Type B pancreatic cell (in vitro differentiated cells): Measurements from ENCODE around the gene MYH2. TPM values are rescaled to one million over a fixed set of nuclear protein-coding genes. Genes with fewer than 3 reads are reported as not detected.

Experiments used
- DNase-seq: peaks from one replicate; pipeline ENCODE4 v3.0.0; 2021; ENCODE audit warnings: mixed read lengths; ENCODE audit not compliant: unreplicated experiment; ENCODE audit errors: extremely low spot score
- H3K27ac Mint-ChIP-seq: 2 replicates; pipeline ENCODE4 v1.8.0; 2021; ENCODE audit warnings: mild to moderate bottlenecking, mixed read lengths
- H3K27me3 Mint-ChIP-seq: 2 replicates; pipeline ENCODE4 v1.8.0; 2021; ENCODE audit warnings: mixed read lengths
- H3K36me3 Mint-ChIP-seq: 2 replicates; pipeline ENCODE4 v1.8.0; 2021; ENCODE audit warnings: mixed read lengths
- H3K4me1 Mint-ChIP-seq: one replicate; pipeline ENCODE4 v1.8.0; 2021; ENCODE audit warnings: mixed read lengths; ENCODE audit not compliant: unreplicated experiment
- H3K4me3 Mint-ChIP-seq: 2 replicates; pipeline ENCODE4 v1.8.0; 2021; ENCODE audit warnings: mild to moderate bottlenecking, mixed read lengths
- H3K9me3 Mint-ChIP-seq: 2 replicates; pipeline ENCODE4 v1.8.0; 2021; ENCODE audit warnings: mixed read lengths
- CTCF ChIP-seq: fragments of 200-600 bp; sonication (generic); conservative IDR thresholded peaks from 2 replicates; pipeline ENCODE4 v1.5.0; 2021; ENCODE audit warnings: antibody characterized with exemption, mild to moderate bottlenecking
- total RNA-seq: library from RNA; stranded (reverse); gene quantifications from 2 replicates; pipeline ENCODE4 v1.2.1, GENCODE V29; 2021; ENCODE audit warnings: low replicate concordance

The MYH2 gene
- total RNA-seq, 1 donor from 2014 or later = not detected

GRCh38 chr17:10492004-10492403, 57.5 kb downstream of the MYH2 start:
- no peak overlapping the region for H3K4me3 Mint-ChIP-seq
- H3K4me1 Mint-ChIP-seq = no peaks in the 10 kb centered on the region
- peaks cover 10% of the 10 kb centered on the region for H3K9me3 Mint-ChIP-seq
- H3K27ac Mint-ChIP-seq = no peak overlapping the region
- peaks cover 8% of the 10 kb centered on the region for H3K27me3 Mint-ChIP-seq
- no peak for TF ChIP-seq CTCF
- no peaks in the 10 kb centered on the region for H3K36me3 Mint-ChIP-seq
- no peak for DNase-seq

GRCh38 chr17:10482252-10482651, 67.2 kb downstream of the MYH2 start:
- no peak for TF ChIP-seq CTCF
- H3K27me3 Mint-ChIP-seq = peaks cover 6% of the 10 kb centered on the region
- no peaks in the 10 kb centered on the region for H3K4me1 Mint-ChIP-seq
- H3K27ac Mint-ChIP-seq = no peak overlapping the region
- H3K4me3 Mint-ChIP-seq = no peak overlapping the region
- peaks cover 10% of the 10 kb centered on the region for H3K9me3 Mint-ChIP-seq
- no peak for DNase-seq
- no peaks in the 10 kb centered on the region for H3K36me3 Mint-ChIP-seq

- Mint-ChIP-seq H3K4me1 (no peaks in the 10 kb centered on the region), H3K4me3 (no peak overlapping the region), H3K27ac (no peak overlapping the region), H3K9me3 (no peaks in the 10 kb centered on the region), H3K27me3 (peaks cover 6% of the 10 kb centered on the region), H3K36me3 (no peaks in the 10 kb centered on the region)
- no peak for DNase-seq
- TF ChIP-seq CTCF = no peak
Measured at GRCh38 chr17:10477701-10478100, 71.8 kb downstream of the MYH2 start.

GRCh38 chr17:10474536-10474935, 74.9 kb downstream of the MYH2 start:
- TF ChIP-seq CTCF = no peak
- Mint-ChIP-seq H3K4me3 (no peak overlapping the region), H3K27me3 (peaks cover 4% of the 10 kb centered on the region), H3K4me1 (no peaks in the 10 kb centered on the region), H3K27ac (no peak overlapping the region), H3K36me3 (no peaks in the 10 kb centered on the region), H3K9me3 (no peaks in the 10 kb centered on the region)
- no peak for DNase-seq

- peaks cover 7% of the 10 kb centered on the region for H3K27me3 Mint-ChIP-seq
- DNase-seq = no peak
- no peaks in the 10 kb centered on the region for H3K36me3 Mint-ChIP-seq
- H3K4me3 Mint-ChIP-seq = no peak overlapping the region
- no peak overlapping the region for H3K27ac Mint-ChIP-seq
- no peak for TF ChIP-seq CTCF
- no peaks in the 10 kb centered on the region for H3K4me1 Mint-ChIP-seq
- H3K9me3 Mint-ChIP-seq = no peaks in the 10 kb centered on the region
Measured at GRCh38 chr17:10471858-10472257, 77.6 kb downstream of the MYH2 start.

Other genes starting within 250 kb of the MYH2 start
- not detected in 2 replicates for gene MYH13, start 176.7 kb downstream of the MYH2 start, total RNA-seq
- gene MYH8, start 127.7 kb downstream of the MYH2 start, total RNA-seq = 0.05 and 0.68 TPM in 2 replicates
- 0.12 TPM in 2 replicates for gene MYH4, start 80.1 kb downstream of the MYH2 start, total RNA-seq
- not detected in 2 replicates for gene MYH1, start 31.1 kb downstream of the MYH2 start, total RNA-seq
- gene MYH3, start 107.7 kb upstream of the MYH2 start, total RNA-seq = 2.4 and 11.2 TPM in 2 replicates
- 34.4 and 35.1 TPM in 2 replicates for gene SCO1, start 147.9 kb upstream of the MYH2 start, total RNA-seq
- gene ADPRM, start 147.9 kb upstream of the MYH2 start, total RNA-seq = 7.8 and 9.7 TPM in 2 replicates
- gene TMEM220, start 180.4 kb upstream of the MYH2 start, total RNA-seq = 3.8 and 7.6 TPM in 2 replicates